ENCODE data around the gene ADD1.
"Not testable (repeated sequence)": the region's sequence is repeated elsewhere in the genome, so short reads cannot be mapped to it uniquely, and the experiment has no call there.

ADD1 gene

GRCh38 chr4:2891294-2891693 is 47.6 kb downstream of the ADD1 start:
- no peak for DNase-seq

GRCh38 chr4:2893772-2894171 is 50.1 kb downstream of the ADD1 start:
- DNase-seq = no peak

GRCh38 chr4:2898001-2898400 is 54.4 kb downstream of the ADD1 start:
- DNase-seq = no peak

GRCh38 chr4:2900741-2901140 is 57.1 kb downstream of the ADD1 start:
- no peak for DNase-seq

DNA sequence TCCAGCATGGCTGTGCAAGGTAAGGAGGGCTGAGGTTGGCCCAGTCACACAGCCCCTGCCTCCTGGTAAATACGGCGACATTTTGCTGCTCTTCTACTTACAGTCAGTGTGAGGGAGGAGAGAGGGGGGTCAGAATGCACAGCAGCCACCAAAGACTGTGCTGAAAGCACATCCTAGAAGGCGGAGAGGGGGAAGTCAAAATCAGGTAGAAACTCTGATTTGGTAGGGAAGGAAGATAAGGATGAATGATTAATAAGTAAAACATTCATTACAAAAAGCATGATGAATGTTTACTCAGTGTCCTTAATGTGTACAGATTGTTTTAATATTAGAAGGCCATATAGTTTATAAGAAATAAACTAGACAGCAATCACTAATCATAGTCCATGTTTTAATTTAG is 57.5 kb downstream of the ADD1 start:
- no peak for DNase-seq

DNA sequence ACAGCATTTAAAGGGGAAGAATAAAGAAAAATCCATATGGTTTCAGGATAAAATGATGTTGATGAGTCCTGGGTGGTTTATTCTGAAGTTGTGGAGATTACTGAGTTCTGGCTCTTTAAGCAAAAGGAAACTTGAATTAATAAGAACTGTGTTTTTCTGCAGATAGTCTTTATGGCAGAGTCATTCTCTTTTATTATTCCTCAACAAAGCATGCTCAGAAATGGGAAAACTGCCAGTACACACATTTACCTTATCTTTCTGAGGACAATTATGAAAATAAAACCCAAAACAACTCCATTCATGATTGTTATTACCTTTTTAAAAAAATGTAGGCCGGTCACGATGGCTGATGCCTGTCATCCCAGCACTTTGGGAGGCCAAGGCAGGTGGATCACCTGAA is 58.5 kb downstream of the ADD1 start:
- DNase-seq = no peak

DNA sequence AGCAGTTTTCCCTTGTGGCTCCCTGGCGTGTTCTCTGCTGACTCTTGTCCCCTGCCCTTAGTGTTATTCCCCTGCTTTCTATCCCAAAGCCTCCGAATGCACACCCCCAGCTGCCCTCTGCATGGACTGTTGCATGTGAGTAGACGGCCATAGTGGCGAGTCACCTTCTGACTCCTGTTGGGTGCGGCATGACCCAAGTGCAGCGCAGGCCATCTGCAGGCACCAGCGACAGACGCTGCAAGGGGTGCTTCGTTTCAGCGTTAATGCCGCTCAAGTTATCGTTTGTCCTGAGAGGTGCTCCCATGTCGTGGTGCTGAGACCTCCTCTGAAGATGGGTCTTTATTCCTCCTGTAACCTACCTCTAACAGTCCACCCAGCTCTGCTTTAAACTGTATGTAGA is 61.9 kb downstream of the ADD1 start:
- no peak for DNase-seq

DNA sequence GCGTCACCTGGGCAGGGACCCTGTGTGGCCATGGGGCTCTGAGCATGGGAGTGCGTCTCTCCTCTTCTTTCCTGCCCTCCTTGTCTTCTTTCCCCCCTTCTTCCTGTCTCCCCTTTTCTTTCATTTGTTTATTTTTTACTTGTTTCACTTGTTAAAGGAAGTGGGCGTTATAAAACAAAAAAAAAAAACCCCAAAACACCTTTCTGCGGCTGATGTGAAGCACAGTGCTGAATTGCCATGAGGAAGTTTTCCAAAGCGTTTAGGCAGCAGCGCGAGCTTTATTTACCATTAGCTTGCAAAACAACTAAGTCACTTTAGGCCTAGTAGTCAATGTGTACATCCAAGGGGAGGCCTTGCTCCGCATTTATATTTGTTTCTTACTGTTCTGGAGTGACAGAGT is 62.6 kb downstream of the ADD1 start:
- peak in 1 of 5 experiments; percentile 33 for DNase-seq

DNA sequence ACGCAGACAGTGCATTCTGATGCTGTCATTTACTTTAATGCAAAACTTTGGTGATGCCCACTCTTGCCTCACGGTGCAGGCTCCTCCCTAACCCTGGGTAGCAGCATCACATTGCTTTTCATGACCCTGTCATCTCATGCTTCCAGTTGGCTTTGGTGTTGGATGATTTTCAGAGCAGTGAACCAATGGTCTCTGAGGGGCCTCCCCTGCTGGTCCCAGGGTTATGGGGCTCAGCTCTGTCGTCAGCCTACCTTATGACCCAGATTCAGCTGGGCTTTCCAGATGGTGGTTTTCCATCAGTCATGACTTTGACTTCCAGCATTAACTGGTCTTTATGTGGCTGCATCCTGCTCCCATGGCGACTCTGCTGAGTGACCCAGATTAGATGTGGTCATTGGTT is 63.6 kb downstream of the ADD1 start:
- no peak for DNase-seq

- no peak for DNase-seq
Observed at GRCh38 chr4:2907706-2908293, 64.2 kb downstream of the ADD1 start.

GRCh38 chr4:2908686-2909085 is 65.0 kb downstream of the ADD1 start:
- DNase-seq = no peak

- no peak for DNase-seq
Observed at GRCh38 chr4:2909583-2909982, 65.9 kb downstream of the ADD1 start.

GRCh38 chr4:2910409-2910808 is 66.8 kb downstream of the ADD1 start:
- no peak for DNase-seq

DNA sequence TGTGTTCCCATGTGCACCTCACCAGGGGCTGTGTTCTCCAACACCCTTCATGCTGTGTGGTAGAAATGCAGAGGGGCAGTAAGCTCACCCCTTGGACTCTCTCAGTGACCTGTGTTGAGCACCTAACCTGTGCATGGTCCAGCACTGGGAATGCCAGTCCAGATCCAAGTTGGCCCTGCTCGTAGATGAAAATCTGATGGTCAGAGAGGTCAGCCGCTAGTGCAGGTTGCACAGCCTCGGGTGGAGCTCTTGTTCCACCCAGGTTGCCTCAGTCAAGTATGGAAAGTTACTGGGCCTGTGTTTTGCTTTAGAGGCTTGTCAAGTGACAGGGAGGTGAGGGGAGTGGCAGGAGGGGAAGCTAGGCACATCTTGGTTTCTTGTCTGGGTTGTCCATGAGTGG is 68.2 kb downstream of the ADD1 start:
- DNase-seq = no peak

DNA sequence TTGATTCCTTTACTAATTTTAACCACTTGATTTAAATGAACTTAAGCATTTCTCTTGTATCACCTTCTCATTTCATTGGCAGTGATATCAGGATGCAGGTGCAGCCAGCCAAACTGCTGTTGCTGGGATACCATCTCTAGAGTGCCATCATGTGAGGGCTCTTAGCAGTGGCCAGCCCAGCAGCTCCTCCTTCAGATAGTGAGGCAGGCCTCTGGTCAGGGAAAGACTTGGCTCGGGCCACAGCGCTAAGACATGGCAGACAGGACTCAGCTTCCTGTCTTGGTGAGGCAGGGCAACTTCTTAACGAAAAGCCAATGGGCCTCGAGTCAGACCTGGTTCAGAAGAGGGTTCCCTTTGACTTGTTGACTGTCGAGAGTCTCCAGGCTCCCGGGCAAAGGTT is 69.5 kb downstream of the ADD1 start:
- no peak for DNase-seq

- peak in 1 of 5 experiments; percentile 27 for DNase-seq
Observed at GRCh38 chr4:2914256-2915126, 70.8 kb downstream of the ADD1 start.

DNA sequence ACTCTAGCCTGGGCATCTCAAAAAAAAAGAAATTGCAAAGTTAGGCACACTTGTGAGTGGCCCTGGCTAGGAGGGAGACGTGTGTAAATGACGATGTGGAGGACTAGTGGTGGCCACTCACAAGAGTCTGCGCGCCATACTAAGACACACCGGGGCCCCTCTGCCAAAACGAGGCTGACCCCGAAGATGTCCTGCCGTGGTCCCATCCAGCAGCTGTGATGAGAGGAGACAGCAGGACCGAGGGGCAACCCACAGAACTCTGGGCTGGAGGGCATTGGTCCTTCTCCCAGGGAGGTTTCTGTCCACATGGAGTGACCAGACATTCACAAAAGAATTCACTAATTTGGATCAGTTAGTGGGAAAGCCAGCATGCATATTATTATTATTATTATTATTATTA is 72.1 kb downstream of the ADD1 start:
- no peak for DNase-seq

DNA sequence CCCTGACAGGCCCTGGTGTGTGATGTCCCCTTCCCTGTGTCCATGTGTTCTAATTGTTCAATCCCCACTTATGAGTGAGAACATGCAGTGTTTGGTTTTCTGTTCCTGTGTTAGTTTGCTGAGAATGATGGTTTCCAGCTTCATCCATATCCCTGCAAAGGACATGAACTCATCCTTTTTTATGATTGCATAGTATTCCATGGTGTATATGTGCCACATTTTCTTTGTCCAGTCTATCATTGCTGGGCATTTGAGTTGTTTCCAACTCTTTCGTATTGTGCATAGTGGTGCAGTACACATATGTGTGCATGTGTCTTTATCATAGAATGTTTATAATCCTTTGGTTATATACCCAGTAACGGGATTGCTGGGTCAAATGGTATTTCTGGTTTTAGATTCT is 73.1 kb downstream of the ADD1 start:
- DNase-seq = not testable (repeated sequence)

DNA sequence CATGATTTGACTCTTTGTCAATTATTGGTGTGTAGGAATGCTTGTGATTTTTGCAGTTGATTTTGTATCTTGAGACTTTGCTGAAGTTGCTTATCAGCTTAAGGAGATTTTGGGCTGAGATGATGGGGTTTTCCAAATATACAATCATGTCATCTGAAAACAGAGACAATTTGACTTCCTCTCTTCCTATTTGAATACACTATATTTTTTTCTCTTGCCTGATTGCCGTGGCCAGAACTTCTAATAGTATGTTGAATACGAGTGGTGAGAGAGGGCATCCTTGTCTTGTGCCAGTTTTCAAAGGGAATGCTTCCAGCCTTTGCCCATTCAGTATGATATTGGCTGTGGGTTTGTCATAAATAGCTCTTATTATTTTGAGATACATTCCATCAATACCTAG is 74.7 kb downstream of the ADD1 start:
- DNase-seq = not testable (repeated sequence)

DNA sequence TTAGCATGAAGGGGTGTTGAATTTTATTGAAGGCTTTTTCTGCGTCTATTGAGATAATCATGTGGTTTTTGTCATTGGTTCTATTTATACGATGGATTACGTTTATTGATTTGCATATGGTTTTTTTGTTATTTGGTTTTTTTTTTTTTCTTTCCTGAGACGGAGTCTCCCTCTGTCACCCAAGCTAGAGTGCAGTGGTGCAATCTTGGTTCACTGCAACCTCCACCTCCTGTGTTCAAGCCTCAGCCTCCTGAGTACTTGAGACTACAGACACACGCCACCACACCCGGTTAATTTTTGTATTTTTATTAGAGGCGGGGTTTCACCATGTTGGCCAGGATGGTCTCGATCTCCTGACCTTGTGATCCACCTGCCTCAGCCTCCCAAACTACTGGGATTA is 75.1 kb downstream of the ADD1 start:
- DNase-seq = not testable (repeated sequence)

DNA sequence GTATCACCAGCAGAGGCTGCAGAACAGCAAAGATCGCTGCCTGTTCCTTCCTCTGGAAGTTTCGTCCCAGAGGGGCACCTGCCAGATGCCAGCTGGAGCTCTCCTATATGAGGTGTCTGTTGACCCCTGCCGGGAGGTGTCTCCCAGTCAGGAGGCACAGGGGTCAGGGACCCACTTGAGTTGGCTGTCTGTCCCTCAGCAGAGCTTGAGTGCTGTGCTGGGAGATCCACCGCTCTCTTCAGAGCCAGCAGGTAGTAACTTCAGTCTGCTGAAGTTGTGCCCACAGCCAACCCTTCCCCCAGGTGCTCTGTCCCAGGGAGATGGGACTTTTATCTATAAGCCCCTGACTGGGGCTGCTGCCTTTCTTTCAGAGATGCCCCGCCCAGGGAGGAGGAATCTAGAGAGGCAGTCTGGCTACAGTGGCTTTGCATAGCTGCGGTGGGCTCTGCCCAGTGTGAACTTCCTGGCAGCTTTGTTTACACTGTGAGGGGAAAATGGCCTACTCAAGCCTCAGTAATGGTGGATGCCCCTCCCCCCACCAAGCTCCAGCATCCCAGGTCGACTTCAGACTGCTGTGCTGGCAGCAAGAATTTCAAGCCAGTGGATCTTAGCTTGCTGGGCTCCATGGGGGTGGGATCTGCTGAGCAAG is 78.9 kb downstream of the ADD1 start:
- DNase-seq = peak in 2 of 5 experiments; percentile 61 to 69

- DNase-seq = no peak
Observed at GRCh38 chr4:2923141-2923551, 79.5 kb downstream of the ADD1 start.

GRCh38 chr4:2923668-2924173 is 80.1 kb downstream of the ADD1 start:
- DNase-seq = no peak

- DNase-seq = no peak
Observed at GRCh38 chr4:2924286-2924685, 80.6 kb downstream of the ADD1 start.
